HepG2 (cell line): Measurements from ENCODE around the gene CDH13. TPM values are rescaled to one million over a fixed set of nuclear protein-coding genes. Genes with fewer than 3 reads are reported as not detected.

Experiments
- ATAC-seq: fragments of 200-7000 bp; cut with Tn5 transposase; 3 replicates; pipeline ENCODE4 v1.9.1; 2020; ENCODE audit warnings: mild to moderate bottlenecking, moderate library complexity
- BruUV-seq: library from RNA; stranded (reverse); fragments of 400-500 nt; replicated peaks from 2 replicates; lab custom pipeline; 2021; lab: Mats Ljungman, UMichigan
- CTCF ChIA-PET: fragments of 300-600 bp; formaldehyde crosslinking; extraction: SDS; loops from one replicate; lab custom pipeline; 2021; ENCODE audit warnings: low total read pairs, inconsistent platforms, low intra/inter-chr PET ratio; lab: Yijun Ruan, JAX
- POLR2A ChIA-PET: fragments of 350-600 bp; sonication (Branson Sonifier 250); formaldehyde crosslinking; loops from one replicate; lab custom pipeline; 2020; ENCODE audit warnings: antibody characterized with exemption, inconsistent platforms; lab: Yijun Ruan, JAX
- DNase-seq: peaks from one replicate; pipeline ENCODE4 v3.0.0-alpha.2; 2015; ENCODE audit warnings: low spot score
- FAIRE-seq: peaks from 3 replicates; lab custom pipeline; 2011; peaks lifted over from hg19 to GRCh38; lab: Jason Lieb, UNC
- H2AFZ ChIP-seq: one replicate; pipeline ENCODE4 v1.6.1; 2011; ENCODE audit warnings: low read length, inconsistent platforms
- H3K27ac ChIP-seq: fragments of 300-600 bp; 3 replicates; pipeline ENCODE4 v1.8.0; 2011; ENCODE audit warnings: mixed run types, mild to moderate bottlenecking, mixed read lengths, low read length, inconsistent platforms; ENCODE audit not compliant: insufficient read depth; ENCODE audit errors: extremely low read length
- H3K27me3 ChIP-seq, 2 experiments: fragments of 200-600 bp in 1 of 2; 2 replicates in 1 of 2; 3 replicates in 1 of 2; pipeline versions ENCODE4 v1.6.0 to v1.8.0; 2011; ENCODE audit warnings: low read length in 2 of 2, mild to moderate bottlenecking in 2 of 2, moderate library complexity in 2 of 2, inconsistent platforms in 1 of 2; ENCODE audit not compliant: insufficient read depth in 2 of 2, control insufficient read depth in 1 of 2
- H3K36me3 ChIP-seq, 2 experiments: fragments of 200-600 bp in 1 of 2; replicated peaks in 1 of 2; 2 replicates in 1 of 2; 3 replicates in 1 of 2; pipeline versions ENCODE4 v1.5.1 to v1.8.0; 2011; ENCODE audit warnings: low read length in 2 of 2, inconsistent platforms in 1 of 2; ENCODE audit not compliant: insufficient read depth in 2 of 2, control insufficient read depth in 1 of 2
- H3K4me1 ChIP-seq: 2 replicates; pipeline ENCODE4 v1.5.1; 2012; ENCODE audit warnings: low read length, inconsistent platforms; ENCODE audit not compliant: insufficient read depth
- H3K4me2 ChIP-seq: 2 replicates; pipeline ENCODE4 v1.6.0; 2011; ENCODE audit warnings: low read depth, low read length, inconsistent platforms
- H3K4me3 ChIP-seq, 3 experiments: fragments of 200-600 bp in 1 of 3; sonication (generic), shearing (Covaris generic) in 1 of 3; replicated peaks in 1 of 3; 2 replicates each; pipeline ENCODE4 v1.5.1; 2011 to 2016; ENCODE audit warnings: low read length in 3 of 3, inconsistent platforms in 2 of 3, low read depth in 2 of 3, mild to moderate bottlenecking in 2 of 3, control low read depth in 1 of 3, mixed read lengths in 1 of 3; ENCODE audit not compliant: insufficient read depth in 1 of 3
- H3K79me2 ChIP-seq: one replicate; pipeline ENCODE4 v1.6.1; 2011; ENCODE audit warnings: low read length, inconsistent platforms; ENCODE audit not compliant: insufficient read depth
- H3K9ac ChIP-seq: 2 replicates; pipeline ENCODE4 v1.6.0; 2011; ENCODE audit warnings: mild to moderate bottlenecking, low read depth, low read length, inconsistent platforms; ENCODE audit not compliant: insufficient read depth
- H3K9me3 ChIP-seq: 2 replicates; pipeline ENCODE4 v1.5.1; 2012; ENCODE audit warnings: mild to moderate bottlenecking, low read length
- H4K20me1 ChIP-seq: 2 replicates; pipeline ENCODE4 v1.6.0; 2011; ENCODE audit warnings: inconsistent platforms, mild to moderate bottlenecking, low read length, moderate library complexity; ENCODE audit not compliant: insufficient read depth
- ETV5 ChIP-seq: IDR thresholded peaks from 2 replicates; pipeline ENCODE4 v1.6.1; 2018; ENCODE audit warnings: missing biosample characterization, missing genetic modification reagents, inconsistent platforms, borderline replicate concordance
- FOSL2 ChIP-seq: sonication (generic); formaldehyde crosslinking; IDR thresholded peaks from 2 replicates; pipeline ENCODE4 v1.4.0; 2020; ENCODE audit warnings: missing genetic modification reagents
- MTERF4 ChIP-seq: sonication (generic); formaldehyde crosslinking; IDR thresholded peaks from 2 replicates; pipeline ENCODE4 v1.8.0; 2023; ENCODE audit warnings: mild to moderate bottlenecking, missing genetic modification reagents
- ZFP82 ChIP-seq: sonication (generic); formaldehyde crosslinking; IDR thresholded peaks from 2 replicates; pipeline ENCODE4 v1.5.1; 2020; ENCODE audit warnings: mild to moderate bottlenecking, missing genetic modification reagents, borderline replicate concordance
- ZNF256 ChIP-seq: sonication (generic); formaldehyde crosslinking; conservative IDR thresholded peaks from 2 replicates; pipeline ENCODE4 v1.4.0; 2020; ENCODE audit warnings: missing genetic modification reagents
- ZNF296 ChIP-seq: sonication (generic); formaldehyde crosslinking; conservative IDR thresholded peaks from 2 replicates; pipeline ENCODE4 v1.5.0; 2020; ENCODE audit warnings: mild to moderate bottlenecking, missing genetic modification reagents
- ZNF501 ChIP-seq: sonication (generic); formaldehyde crosslinking; IDR thresholded peaks from 2 replicates; pipeline ENCODE4 v1.5.1; 2020; ENCODE audit warnings: mild to moderate bottlenecking, moderate library complexity, missing genetic modification reagents
- ZZZ3 ChIP-seq: sonication (generic); formaldehyde crosslinking; IDR thresholded peaks from 2 replicates; pipeline ENCODE4 v1.4.0; 2020; ENCODE audit warnings: missing genetic modification reagents, mild to moderate bottlenecking, borderline replicate concordance
- WGBS: methylation state at CpG from one replicate; pipeline ENCODE4 v1.1.6; 2017; ENCODE audit warnings: low lambda C conversion rate; 5-methylcytosine and 5-hydroxymethylcytosine counted together
- in situ Hi-C: cut with HindIII; loops from 2 replicates; pipeline ENCODE4 v1.10.0; 2017; ENCODE audit warnings: low pct_unique_long_range_greater_than_20kb; ENCODE audit not compliant: extremely low pct_ligation_motif_present
- intact Hi-C: fragments of 100-400 bp; cut with micrococcal nuclease; formaldehyde crosslinking; loops from one replicate; pipeline ENCODE4 v1.10.0; 2022; ENCODE audit not compliant: unreplicated experiment
- polyA plus RNA-seq, 8 experiments: library from polyadenylated mRNA; depleted of rRNA in 3 of 8; stranded (reverse) in 7 of 8; unstranded in 1 of 8; fragments of >200 nt; fragmentation: Illumina TruSeq in 4 of 8; extraction: Trizol in 4 of 8; gene quantifications; 2 replicates each; pipeline versions ENCODE4 v1.2.1 to v1.2.3, GENCODE V29; 2011 to 2016; ENCODE audit warnings: low read depth in 4 of 8, missing spikeins in 1 of 8, mixed read lengths in 1 of 8; ENCODE audit not compliant: insufficient read depth in 1 of 8
- total RNA-seq, 5 experiments: library from RNA; depleted of rRNA; stranded (reverse); fragments of >200 nt; fragmentation: Illumina TruSeq; extraction: Trizol; gene quantifications; 2 replicates each; pipeline ENCODE4 v1.2.3, GENCODE V29; 2016; ENCODE audit warnings: low read depth in 1 of 5
- TF ChIP-seq, protein P1 (sequence below): sonication (generic); formaldehyde crosslinking; IDR thresholded peaks from 2 replicates; pipeline ENCODE4 v1.8.0; 2022; ENCODE audit warnings: missing genetic modification reagents, mild to moderate bottlenecking, moderate library complexity, borderline replicate concordance
- TF ChIP-seq, protein P2 (sequence below): sonication (generic); formaldehyde crosslinking; IDR thresholded peaks from 2 replicates; pipeline ENCODE4 v1.9.0; 2022; ENCODE audit warnings: low read depth, missing genetic modification reagents

The CDH13 gene
- total and polyA plus RNA-seq, 2 of the 13 experiments (the other 11 are each of a cell fraction or from before 2014, with no cell fraction given), result not detected

DNA sequence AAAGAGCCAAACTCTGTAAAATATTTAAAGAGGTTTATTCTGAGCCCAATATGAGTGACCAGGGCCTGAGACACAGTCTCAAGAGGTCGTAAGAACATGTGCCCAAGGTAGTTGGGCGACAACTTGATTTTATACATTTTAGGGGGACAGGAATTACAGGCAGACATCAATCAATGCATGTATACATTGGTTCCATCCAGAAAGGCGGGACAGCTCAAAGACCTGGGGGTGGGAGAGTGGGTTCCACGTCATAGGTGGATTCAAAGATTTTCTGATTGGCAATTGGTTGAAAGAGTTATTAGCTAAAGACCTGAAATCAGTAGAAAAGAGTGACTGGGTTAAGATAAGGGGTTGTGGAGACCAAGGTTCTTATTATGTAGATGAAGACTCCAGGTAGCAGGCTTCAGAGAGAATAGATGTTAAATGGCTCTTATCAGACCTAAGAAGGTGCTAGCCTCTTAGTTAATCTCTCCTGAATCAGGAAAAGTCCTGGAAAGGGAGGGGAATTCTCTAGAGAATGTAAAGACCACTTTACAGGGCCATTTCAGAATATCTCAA is 1213.4 kb downstream of the CDH13 start:
- Histone ChIP-seq H4K20me1 (no peaks in the 10 kb centered on the region), H3K4me1 (no peaks in the 10 kb centered on the region), H3K36me3 (no peaks in the 10 kb centered on the region), H3K27ac (no peak overlapping the region), H3K9ac (no peak overlapping the region), H3K27me3 (peaks cover 0 to 43% of the 10 kb centered on the region in 2 experiments; a peak in 3 of 5 replicates), H3K4me2 (no peak overlapping the region)
- CTCF ChIA-PET, result no interaction called here
- DNase-seq (no peak), ATAC-seq (no peak)
- POLR2A ChIA-PET, result no interaction called here
- 10% methylated on average over 4 of the region's 4 CpGs for WGBS
- no TSS peak for BruUV-seq
- intact Hi-C loops, result no loop called here
- in situ Hi-C loops, result no loop called here
- TF ChIP-seq ZNF501 (CRISPR knock-in tag), result no peak
- TF ChIP-seq, protein P1, sequence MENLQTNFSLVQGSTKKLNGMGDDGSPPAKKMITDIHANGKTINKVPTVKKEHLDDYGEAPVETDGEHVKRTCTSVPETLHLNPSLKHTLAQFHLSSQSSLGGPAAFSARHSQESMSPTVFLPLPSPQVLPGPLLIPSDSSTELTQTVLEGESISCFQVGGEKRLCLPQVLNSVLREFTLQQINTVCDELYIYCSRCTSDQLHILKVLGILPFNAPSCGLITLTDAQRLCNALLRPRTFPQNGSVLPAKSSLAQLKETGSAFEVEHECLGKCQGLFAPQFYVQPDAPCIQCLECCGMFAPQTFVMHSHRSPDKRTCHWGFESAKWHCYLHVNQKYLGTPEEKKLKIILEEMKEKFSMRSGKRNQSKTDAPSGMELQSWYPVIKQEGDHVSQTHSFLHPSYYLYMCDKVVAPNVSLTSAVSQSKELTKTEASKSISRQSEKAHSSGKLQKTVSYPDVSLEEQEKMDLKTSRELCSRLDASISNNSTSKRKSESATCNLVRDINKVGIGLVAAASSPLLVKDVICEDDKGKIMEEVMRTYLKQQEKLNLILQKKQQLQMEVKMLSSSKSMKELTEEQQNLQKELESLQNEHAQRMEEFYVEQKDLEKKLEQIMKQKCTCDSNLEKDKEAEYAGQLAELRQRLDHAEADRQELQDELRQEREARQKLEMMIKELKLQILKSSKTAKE (CRISPR knock-in tag), result no peak
- no peak for TF ChIP-seq ZNF296
- TF ChIP-seq MTERF4 (CRISPR knock-in tag), result no peak
- TF ChIP-seq, protein P2, sequence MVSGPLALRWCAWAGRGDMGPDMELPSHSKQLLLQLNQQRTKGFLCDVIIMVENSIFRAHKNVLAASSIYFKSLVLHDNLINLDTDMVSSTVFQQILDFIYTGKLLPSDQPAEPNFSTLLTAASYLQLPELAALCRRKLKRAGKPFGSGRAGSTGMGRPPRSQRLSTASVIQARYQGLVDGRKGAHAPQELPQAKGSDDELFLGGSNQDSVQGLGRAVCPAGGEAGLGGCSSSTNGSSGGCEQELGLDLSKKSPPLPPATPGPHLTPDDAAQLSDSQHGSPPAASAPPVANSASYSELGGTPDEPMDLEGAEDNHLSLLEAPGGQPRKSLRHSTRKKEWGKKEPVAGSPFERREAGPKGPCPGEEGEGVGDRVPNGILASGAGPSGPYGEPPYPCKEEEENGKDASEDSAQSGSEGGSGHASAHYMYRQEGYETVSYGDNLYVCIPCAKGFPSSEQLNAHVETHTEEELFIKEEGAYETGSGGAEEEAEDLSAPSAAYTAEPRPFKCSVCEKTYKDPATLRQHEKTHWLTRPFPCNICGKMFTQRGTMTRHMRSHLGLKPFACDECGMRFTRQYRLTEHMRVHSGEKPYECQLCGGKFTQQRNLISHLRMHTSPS, result no peak
- no peak for TF ChIP-seq ZZZ3 (CRISPR knock-in tag)
- no peak for TF ChIP-seq ZFP82
- TF ChIP-seq FOSL2 (CRISPR knock-in tag), result no peak
- no peak for TF ChIP-seq ETV5 (CRISPR knock-in tag)
- no peak for TF ChIP-seq ZNF256 (CRISPR knock-in tag)
- TF ChIP-seq, all 625 proteins: peak for 0
- Histone ChIP-seq H3K79me2 (no peaks in the 10 kb centered on the region), H3K9me3 (no peaks in the 10 kb centered on the region), H2AFZ (no peak overlapping the region), H3K4me3 (no peak overlapping the region)
- FAIRE-seq, result no peak
